GM20431 (cell line): Measurements from ENCODE around the gene EHD1.

Experiments used
- in situ Hi-C: fragments of 300-500 bp; cut with MseI, MboI; formaldehyde crosslinking; loops from one replicate; pipeline ENCODE4 v1.15.0; 2020; ENCODE audit warnings: low sequenced_read_pairs; ENCODE audit not compliant: unreplicated experiment

The EHD1 gene

DNA sequence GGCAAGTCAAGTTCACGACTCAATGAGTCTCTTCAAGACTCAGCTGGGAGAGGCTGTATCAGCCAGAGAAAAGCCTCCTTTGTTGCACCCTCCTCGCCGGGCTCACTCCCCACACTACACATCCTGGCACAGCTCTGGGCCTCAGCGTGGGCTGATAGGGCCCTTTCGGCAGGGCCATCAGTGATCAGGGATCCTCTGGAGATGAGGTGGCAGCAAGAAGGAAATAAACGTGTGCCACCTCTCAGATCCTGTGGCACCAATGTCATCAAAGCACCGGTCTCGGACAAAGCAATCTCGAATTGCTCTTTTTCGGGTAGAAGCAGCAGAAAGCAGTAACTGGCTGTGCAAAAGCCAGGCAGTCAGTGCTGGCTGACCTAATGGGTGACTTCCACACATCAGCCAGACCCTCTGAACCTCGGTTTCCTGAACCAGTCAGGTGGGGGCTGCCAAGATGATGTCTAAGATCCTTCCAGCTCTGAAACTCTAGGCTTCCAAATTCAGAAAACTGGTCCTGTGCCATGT lies 2.1 kb downstream of the EHD1 start:
- in situ Hi-C loops: no loop called here

DNA sequence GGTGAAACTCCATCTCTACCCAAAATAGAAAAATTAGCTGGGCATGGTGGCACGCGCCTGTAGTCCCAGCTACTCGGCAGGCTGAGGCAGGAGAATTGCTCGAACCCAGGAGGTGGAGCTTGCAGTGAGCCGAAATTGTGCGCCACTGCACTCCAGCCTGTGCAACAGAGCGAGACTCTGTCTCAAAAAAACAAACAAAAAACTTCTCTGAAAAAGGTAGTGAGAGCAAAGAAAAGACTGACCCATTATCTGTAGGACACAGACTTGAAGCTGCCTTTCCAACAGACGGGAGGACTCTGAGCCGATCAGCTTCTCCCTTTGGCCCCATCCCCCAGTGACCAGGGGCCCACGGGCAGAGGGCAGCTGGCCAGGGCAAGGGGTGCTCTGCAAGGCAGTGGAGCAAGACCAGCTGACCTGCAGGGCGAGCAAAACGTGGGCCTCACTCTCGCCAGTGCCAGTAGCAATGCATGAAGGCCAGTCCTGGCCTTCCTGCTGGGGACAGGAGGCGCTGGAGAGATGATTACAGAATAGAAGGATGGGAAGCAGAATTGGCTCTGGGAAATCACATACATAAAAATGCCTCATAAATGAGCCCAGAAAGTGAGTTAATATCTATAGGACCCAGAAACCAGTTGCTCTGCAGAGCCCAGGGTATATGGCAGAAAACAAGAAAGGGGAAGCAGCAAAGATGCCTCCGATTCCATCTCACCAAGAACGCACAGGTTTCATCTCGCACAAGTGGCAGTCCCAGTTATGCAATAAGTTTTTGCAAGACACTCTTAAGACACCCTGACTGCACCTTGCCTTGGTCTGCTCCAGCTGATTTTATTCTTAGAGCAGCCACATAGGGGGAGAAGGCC lies 2.8 kb downstream of the EHD1 start:
- in situ Hi-C loops: no loop called here

DNA sequence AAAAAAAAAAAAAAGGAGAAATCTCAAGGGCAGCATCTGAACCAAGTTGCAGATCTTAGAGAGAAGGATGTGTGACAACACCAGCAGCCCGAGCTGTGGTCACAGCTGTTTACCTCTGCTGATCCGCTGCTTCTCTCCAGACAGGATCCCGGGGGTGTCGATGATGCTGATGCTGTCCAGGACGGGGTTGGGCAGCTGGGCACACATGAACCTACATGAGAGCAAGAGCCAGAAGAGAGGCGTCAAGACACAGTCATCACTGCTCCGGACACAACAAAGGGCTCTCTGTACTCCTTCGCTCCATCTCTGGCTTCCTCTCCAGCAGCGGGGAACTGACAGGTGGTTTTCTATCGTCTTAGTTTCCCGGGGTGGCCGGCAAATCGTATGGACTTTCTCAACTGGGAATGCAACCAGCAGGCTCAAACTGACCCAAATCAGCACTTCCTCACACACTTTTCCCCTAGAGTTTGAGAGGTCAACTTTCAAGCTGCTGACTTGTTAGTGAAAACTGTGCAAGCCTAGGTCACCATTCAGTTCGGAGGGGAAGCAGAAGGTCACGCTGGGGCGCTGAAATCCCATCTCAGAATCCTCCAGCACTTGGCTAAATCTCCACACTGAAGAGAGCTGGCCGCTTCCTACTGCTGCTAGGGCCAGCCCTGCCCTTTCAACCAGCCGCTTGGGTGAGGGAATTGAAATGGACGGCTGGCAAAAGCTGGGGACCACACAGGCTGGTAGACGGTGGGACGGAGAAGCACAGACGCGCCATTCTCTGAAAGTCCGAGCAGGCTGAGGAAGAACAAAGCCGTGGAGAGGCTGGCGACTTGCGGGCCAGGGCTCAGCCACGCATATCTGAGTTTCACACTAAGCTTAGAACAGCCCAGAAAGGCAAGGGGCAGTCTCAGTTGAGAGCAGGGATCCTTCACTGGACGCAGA lies 3.8 kb downstream of the EHD1 start:
- in situ Hi-C loops: no loop called here

DNA sequence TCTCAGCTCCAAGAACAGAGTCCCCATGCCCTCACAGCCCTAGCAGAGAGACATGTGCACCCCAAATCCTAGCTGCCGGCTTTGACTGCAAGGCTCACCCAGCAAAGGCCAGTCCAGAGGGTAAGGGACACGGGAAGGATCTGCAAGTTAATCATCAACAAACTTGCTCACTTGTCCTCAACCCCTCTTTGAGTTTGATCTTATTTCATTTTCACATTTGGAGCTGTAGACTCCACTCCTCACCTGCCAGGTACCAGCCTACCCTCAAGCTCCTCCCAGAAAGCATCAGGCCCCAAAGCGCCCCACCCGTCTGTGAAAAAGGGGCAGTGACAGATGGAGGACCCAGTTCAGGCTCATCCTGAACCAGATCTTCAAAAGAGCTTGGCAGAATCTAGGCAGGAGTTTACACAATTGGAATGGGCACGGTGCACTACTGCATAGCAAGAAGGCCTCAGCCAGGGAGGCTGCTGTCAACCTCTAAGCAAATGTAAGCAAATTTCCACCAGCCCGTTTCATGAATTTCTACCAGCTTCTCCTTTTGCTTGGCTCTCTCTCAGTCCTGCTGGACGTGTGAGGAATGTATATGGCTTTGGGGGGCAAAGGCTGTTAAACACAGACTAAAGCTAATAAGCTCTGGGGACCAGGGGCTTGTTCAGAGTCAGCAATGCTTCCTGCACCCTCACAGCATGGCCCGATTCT lies 5.5 kb downstream of the EHD1 start:
- in situ Hi-C loops: no loop called here

DNA sequence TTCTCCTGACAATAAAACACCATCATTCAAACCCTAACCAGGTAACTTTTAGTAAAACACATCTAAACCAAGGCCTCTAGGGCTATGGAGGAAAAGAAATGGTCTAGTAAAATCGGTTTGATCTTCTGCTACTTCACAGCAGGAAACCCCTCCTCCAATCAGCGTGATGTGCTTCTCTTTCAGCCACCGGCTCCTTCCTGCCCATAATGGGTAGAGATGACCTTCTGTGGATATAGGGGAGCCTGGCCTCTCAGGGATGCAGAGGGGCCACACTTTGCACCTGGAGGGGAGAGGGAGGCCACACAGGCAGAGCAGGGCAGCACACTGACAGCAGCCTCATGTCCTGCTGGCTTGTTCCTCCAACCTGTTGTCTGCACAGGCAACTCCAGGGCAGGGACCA lies 6.9 kb downstream of the EHD1 start:
- in situ Hi-C loops: no loop called here

DNA sequence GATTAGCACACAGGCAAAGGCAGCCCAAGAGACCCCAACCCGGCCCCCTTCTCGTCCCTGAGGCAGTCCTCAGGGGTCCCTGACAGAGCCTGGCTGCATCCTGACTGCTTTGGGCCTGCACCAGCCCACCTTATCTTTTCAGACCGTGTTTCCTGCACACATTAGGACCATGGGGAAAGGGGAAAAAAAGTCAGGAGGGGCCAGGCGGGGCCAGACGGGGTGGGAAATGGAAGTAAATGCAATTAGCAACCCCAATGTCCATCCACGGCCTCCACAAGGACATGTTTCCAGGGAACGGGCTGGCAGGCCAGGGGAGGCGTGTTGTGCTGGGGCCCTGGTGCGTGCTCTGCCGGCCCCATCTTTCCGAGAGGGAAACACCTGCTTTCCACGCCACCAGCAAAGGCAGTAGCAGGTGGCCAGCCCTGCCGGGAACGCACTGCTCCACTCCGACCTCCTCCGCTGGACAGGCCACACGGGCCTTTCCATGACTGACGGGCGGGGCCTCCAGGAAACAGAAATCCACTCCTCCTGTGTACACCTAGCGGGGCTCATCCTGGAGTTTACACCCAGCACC lies 7.4 kb downstream of the EHD1 start:
- in situ Hi-C loops: no loop called here

DNA sequence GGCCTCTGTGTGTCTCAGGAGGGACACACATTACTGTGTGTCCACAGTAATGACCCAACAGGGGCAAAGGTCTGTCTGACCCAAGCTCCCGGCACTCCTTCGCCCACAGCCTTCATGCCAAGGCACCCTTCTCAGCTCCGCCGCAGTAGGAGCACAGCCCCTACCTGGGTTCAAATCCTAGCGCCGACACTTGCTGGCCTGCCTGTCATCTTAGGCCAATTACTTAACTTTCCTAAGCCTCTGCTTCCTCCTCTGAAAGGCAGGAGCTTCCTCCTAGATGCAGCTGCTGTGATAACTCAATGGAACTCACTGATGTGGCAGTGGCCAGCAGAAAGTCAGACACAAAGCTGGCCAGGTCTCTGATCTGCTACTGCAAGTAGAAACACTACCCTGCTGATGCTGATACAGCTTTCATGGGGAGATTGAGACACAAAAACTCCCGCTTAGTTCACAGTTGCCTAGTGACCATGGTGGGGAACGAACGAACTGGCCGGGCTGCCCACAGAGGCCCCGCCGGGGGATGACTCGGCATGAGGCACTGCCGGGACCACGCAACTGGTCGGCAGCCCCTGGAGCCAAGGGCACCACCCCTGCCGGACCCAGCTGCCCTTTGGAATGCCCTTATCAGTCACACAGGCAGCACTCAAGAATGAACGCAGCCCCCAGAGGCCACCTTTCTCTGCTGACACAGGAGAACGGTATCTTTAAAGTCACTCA lies 8.1 kb downstream of the EHD1 start:
- in situ Hi-C loops: no loop called here

DNA sequence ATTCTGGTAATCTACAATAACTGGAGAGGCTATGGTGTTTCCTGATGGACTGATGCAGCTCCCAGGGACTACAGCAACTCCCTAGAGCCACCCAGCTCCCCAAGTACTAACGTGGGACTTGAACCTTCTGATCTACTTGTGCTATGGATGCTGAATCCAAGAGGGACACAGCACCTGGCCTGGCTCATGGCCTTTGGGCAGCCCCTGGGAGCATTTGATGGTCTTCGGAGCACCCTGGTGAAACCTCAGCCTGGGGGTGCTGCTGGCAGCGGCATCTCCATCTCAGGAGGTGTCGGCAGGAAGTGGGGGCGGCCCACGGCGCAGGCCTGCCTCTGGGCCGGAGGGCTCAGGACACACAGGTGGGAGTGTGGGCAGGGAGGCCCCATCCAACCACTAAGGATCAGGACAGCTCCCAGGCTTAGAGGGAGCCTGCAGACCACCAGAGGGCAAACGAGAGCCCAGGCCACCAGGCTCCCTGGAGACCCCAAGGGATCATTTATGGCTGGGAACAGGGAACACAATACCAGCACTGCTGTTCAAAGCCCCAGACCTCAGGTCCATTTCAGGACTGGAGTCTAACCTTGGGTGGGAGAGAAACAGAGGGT lies 8.7 kb downstream of the EHD1 start:
- in situ Hi-C loops: no loop called here

DNA sequence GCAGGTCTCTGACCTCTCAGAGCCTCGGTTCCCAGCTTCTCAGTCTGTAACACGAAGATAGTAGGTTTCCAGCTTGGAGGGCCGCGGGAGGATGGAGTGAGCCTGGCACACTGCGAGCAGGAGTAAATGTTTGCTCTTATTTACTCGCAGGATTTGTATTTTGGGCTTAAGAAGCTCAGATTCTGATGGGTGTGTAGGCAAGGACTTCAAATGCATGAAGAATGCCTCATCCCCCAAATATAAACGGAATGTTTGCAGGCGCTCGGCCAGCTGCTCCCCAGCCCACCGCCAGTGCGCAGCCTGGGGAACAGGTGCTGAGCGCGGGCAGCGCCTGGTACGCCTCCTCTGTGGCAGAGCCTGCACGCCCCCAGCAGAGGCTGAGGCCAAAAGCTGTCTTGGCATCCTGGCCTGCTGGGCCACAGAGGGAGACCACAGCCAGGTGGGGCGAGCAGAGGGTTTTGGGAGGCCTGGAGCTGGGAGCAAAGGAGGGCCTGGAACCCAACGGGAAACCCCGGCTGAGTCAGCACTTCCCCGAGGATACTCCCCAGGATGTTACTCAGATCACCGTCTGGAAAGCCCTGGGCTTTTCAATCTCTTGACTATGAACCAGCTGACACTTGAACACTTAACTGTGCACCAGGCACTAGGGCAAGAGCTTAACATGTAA lies 9.4 kb downstream of the EHD1 start:
- in situ Hi-C loops: no loop called here

DNA sequence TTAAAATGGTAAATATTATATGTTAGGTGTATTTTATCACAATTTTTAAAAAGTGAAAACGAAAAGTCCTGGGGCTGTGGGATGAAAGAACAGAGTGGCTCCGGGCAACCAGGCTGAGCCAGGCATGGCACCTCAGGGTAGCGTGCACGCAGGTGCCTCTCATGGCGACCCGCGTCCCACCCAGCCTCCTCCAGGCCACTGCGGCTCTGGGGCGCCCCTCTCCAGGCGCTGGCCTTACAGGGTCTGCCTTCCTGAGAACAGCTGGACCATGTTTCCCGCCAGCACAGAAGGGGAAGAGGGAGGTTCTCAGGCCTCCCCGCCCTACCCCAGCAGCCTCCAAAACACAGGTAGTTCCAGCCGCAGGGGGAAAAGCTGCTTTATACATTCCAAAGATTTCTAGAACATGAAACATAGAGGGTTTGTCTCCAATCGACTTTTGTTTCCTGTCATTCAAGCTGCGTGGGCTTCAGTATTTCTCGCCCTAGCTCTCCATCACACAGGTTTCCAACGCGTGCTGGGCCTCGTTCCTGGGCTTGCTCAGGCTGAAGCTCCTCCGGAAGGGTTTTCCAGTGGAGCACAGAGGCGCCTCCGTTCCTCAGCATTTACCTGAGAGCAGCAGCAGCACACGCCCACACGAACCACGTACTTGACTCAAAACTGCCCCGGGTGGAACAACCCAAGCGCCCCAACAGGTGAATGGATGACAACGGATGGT lies 10.5 kb downstream of the EHD1 start:
- in situ Hi-C loops: no loop called here

DNA sequence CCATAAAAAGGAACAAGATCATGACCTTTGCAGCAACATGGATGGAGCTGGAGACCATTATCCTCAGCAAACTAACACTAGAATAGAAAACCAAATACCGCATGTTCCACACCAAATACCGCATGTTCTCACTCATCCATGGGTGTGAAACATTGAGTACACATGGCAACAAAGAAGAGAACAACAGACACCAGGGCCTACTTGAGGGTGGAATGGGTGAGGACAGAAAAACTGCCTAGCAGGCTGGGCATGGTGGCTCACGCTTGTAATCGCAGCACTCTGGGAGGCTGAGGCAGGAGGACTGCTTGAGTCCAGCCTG lies 12.3 kb downstream of the EHD1 start:
- in situ Hi-C loops: no loop called here

DNA sequence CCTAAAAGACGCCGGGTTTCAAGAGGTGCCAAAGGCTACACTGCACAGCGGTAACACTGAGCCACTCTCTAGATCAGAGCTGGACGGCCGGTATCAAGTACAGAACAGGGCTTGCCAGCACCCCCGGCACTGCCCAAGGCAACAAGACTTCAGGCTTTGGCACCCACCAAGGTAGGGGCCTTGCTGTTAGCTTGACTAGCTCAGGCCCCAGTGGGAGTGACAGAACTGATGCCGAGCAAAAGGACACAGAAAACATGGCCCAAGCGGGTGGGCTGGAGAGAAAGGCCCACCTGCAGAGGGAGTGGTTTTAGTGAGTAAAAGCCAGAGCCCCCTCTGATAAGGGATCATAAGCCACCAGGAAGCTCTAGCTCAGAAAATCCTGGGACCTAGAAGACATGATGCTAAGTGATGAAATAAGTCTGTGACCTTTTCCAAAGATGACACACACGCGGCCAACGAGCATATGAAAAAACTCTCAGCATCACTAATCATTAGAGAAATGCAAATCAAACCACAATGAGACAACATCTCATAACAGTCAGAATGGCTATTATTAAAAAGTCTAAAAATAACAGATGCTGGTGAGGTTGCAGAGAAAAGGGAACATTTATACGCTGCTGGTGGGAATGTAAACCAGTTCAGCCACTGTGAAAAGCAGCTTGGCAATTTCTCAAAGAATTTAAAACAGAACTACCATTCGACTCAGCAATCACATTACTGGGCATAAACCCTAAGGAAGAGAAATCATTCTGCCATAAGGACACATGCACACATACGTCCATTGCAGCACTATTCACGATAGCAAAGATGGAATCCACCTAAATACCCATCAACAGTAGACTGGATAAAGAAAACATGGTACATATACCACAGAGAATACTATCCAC lies 12.9 kb downstream of the EHD1 start:
- in situ Hi-C loops: no loop called here

DNA sequence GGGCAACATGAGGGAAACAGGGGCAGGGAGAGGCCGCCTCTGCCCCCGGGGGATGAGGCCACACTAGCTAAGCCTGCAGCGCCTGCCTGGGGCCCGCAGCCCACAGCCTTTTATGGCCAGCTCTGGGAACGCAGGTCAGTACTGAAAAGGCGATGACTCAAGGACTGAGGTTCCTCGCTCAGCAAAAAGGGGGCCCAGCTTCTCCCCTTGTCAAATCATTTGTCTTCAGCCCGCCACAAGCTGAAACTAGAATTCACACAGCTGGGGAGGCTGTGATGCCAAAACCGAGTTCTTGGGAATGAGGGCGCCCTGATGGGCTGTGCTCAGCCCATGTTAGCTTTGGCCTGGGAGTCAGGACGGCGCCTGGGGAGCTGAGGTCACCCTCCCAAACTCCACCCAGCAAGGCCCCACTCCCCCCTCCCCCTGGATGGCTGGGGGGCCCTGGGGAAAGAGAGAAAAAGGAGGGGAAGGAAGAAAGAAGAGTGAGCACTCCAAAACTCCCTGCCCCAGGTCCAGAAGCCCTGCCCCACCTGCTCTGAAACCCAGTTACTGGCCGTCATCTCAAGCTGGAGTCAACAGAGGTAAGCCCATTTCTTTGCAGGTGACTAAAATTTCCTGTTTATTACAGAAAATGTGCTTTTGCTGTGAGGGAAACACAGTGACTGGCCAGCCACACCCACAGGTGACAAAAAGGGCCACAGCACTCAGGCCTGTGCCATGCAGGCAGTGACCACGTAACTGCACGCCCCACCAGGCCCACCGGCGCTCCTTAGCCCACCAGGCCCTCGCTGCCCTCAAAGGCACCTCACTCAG lies 13.7 kb downstream of the EHD1 start:
- in situ Hi-C loops: no loop called here

DNA sequence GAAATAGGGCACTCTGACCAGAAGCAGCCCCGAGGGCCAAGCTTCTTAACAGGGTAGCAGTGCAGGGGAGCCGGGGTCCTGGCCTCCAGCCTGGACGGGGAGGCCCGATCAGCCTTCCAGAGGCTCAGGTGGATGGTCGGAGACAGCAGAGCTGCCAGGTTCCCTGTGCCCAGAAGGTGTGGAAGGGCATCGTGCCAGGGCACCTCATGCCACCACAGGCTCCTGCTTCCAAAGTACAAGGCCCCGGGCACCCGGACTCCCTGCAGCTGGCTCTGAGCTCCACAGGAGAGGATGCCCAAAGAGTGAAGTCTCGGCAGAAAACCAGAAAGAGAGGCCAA lies 14.3 kb downstream of the EHD1 start:
- in situ Hi-C loops: no loop called here

DNA sequence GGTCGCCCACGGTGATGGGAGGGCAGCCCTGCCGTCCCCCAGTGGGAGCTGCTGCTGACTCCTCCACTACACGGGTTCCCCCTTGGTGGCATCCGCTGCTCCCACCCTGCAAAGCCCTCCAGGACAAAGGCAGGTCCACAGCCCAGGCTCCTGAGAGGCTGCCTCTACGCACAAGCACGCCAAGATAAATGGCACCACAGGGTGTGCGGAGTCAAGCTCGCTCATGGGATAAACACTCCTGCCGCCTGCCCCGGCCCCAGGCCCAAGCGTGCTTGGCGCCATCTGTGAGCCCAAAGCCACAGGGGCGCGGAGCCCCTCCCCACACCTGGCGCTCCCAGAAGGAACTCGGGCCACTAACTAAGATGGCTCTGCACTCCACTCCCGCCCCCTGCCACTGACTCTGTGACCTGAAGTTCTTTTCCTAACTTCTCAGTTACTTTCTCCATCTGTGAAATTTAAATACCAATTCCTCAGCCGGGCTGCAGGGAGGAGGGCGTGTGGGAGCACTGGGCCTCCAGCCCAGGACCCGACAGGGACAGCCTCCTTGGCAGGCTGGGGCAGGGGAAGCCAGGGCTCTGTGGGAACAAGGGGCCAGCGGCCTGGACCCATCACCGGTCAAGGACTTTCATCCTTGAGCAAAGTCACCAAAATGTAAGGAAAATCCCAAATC lies 14.9 kb downstream of the EHD1 start:
- in situ Hi-C loops: no loop called here

DNA sequence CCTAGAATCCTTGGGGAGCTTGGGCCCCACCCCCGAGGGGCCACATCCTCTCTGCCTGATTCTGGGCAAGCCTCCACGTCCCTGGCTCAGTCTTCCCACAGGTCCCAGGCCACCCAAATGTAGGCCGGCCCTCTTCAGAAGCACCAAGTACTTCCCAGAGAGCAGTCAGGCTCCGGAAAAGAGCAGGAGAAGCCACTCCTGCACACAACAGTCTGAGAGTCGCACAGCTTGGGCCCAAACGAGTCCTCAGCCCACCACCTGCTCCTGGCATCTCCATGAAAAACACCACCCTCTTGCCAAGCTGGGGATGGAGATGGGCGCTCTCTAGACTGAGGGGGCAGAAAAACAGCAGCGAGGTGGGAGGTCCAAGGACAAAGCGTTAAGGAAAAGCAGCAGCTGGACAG lies 15.4 kb downstream of the EHD1 start:
- in situ Hi-C loops: no loop called here
